ENCODE data around the gene DOP1A.

The DOP1A gene

DNA sequence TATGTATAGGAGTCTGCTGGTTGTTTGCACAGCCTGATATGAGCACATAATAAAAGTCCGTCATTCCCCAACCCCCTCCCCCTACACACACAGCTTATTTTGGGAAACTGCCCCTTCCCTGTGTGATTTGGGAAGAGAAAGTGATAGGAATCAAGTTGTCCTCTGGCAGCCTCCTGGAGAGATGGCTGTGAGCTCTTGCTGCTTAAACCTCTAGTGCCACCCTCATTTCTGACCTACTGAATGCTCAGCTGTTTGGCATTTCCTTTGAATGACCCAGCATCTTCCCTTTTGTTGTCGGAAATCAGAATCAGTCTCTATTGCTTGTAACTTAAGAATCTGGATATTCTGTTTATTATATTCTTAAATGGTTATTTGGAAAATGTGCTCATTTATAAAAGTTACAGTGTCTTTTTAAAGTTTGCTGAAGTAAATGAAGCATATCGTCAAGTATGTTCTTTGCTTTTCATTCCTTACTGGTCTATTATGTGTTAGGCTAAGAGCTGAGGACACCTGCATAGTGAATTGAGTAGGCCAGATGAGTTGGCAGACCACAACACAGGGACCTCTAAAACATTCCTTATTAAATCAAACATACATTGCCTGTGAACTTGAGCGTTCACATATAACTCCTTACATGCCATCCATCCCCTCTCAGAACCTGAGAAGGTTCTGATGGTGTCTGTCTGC lies 131.2 kb downstream of the DOP1A start:
- Histone ChIP-seq H3K4me3 (ENCODE audit: extremely low read depth, insufficient read depth, low read length, poor library complexity, severe bottlenecking) (no peak overlapping the region), H3K4me1 (ENCODE audit: control insufficient read depth, insufficient read depth, low read length, poor library complexity, severe bottlenecking) (no peaks in the 10 kb centered on the region), H3K9me3 (ENCODE audit: control insufficient read depth, low read length) (no peaks in the 10 kb centered on the region), H3K36me3 (ENCODE audit: control insufficient read depth, insufficient read depth, low read length) (peaks cover 31% of the 10 kb centered on the region), H3K27ac (ENCODE audit: low read depth, low read length, severe bottlenecking) (no peak overlapping the region)
- 100% methylated on average over 1 to 2 of the region's 4 CpGs for WGBS, 2 experiments (ENCODE audit: insufficient coverage in 2 of 2)

DNA sequence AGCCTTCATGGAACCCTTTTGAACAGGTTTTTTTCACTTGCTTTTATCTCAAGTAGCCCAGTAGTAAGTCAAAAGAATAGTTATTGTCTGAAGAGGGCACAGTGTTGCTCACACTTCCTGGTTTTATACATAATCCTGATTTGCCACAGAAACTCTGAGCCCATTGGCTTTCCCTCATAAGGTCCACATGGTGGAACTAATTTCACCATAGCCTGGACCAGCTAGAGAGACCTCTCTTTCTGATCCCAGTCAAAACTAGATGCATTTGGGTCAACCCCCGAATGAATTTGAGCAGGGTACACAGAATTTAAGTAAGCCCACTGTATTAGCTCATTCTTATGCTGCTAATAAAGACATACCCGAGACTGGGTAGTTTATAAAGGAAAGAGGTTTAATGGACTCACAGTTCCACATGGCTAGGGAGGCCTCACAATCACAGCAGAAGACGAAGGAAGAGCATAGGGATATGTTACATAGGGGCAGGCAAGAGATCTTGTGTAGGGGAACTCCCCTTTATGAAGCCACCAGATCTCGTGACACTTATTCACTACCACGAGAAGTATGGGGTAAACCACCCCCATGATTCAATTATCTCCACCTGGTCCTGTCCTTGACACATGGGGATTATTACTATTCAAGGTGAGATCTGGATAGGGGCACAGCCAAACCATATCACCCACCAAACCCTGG lies 131.8 kb downstream of the DOP1A start:
- H3K27ac ChIP-seq (ENCODE audit: low read depth, low read length, severe bottlenecking): no peak overlapping the region
- peaks cover 31% of the 10 kb centered on the region for H3K36me3 ChIP-seq (ENCODE audit: control insufficient read depth, insufficient read depth, low read length)
- H3K4me3 ChIP-seq (ENCODE audit: extremely low read depth, insufficient read depth, low read length, poor library complexity, severe bottlenecking): no peak overlapping the region
- H3K9me3 ChIP-seq (ENCODE audit: control insufficient read depth, low read length): no peaks in the 10 kb centered on the region
- 82 to 90% methylated on average over 2 of the region's 5 CpGs for WGBS, 2 experiments (ENCODE audit: insufficient coverage in 2 of 2)
- H3K4me1 ChIP-seq (ENCODE audit: control insufficient read depth, insufficient read depth, low read length, poor library complexity, severe bottlenecking): no peaks in the 10 kb centered on the region

DNA sequence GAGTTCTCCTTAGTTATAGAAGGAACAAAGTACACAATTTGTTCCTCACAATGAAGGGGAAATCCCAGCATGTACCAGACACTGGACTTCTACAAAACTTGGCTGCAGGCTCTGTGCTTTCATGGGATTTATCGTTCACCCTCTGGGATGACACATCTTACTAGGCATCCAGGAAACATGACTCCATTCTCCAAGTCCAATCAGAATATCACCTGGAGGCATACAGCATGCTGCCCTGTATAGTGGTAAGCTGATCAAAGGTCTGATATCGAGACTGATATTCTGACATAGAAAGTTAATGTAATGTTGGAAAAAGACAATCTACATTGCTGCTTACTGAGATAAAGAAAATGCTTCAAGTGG lies 132.4 kb downstream of the DOP1A start:
- Histone ChIP-seq H3K36me3 (ENCODE audit: control insufficient read depth, insufficient read depth, low read length) (peaks cover 31% of the 10 kb centered on the region), H3K27ac (ENCODE audit: low read depth, low read length, severe bottlenecking) (no peak overlapping the region), H3K4me1 (ENCODE audit: control insufficient read depth, insufficient read depth, low read length, poor library complexity, severe bottlenecking) (no peaks in the 10 kb centered on the region), H3K4me3 (ENCODE audit: extremely low read depth, insufficient read depth, low read length, poor library complexity, severe bottlenecking) (no peak overlapping the region), H3K9me3 (ENCODE audit: control insufficient read depth, low read length) (no peaks in the 10 kb centered on the region)
- 81 to 100% methylated on average over 1 to 2 of the region's 2 CpGs for WGBS, 2 experiments (ENCODE audit: insufficient coverage in 2 of 2)

DNA sequence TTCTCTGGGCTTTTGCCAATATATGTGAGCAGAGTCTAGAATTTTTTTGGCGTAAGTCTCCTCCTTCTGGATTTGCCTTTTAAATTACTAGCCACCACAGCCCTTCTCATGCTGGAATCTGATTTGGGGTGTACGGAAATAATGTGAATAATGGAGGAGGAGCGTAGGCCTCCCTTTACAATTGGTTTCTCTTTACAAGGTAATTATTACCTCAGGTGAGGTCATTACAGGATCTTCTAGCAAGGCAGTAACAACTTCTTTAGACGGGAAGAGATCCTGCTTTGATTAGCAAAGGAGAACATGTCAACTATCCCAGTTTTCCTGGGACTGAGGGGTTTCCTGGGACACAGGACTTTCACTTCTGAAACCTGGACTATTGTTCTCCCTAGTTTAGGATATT lies 134.6 kb downstream of the DOP1A start:
- peaks cover 9% of the 10 kb centered on the region for H3K36me3 ChIP-seq (ENCODE audit: control insufficient read depth, insufficient read depth, low read length)
- H3K4me3 ChIP-seq (ENCODE audit: extremely low read depth, insufficient read depth, low read length, poor library complexity, severe bottlenecking): no peak overlapping the region
- H3K9me3 ChIP-seq (ENCODE audit: control insufficient read depth, low read length): no peaks in the 10 kb centered on the region
- H3K4me1 ChIP-seq (ENCODE audit: control insufficient read depth, insufficient read depth, low read length, poor library complexity, severe bottlenecking): no peaks in the 10 kb centered on the region
- no peak overlapping the region for H3K27ac ChIP-seq (ENCODE audit: low read depth, low read length, severe bottlenecking)
- WGBS, 2 experiments (ENCODE audit: insufficient coverage in 2 of 2): 100% methylated on average over 1 to 2 of the region's 4 CpGs

DNA sequence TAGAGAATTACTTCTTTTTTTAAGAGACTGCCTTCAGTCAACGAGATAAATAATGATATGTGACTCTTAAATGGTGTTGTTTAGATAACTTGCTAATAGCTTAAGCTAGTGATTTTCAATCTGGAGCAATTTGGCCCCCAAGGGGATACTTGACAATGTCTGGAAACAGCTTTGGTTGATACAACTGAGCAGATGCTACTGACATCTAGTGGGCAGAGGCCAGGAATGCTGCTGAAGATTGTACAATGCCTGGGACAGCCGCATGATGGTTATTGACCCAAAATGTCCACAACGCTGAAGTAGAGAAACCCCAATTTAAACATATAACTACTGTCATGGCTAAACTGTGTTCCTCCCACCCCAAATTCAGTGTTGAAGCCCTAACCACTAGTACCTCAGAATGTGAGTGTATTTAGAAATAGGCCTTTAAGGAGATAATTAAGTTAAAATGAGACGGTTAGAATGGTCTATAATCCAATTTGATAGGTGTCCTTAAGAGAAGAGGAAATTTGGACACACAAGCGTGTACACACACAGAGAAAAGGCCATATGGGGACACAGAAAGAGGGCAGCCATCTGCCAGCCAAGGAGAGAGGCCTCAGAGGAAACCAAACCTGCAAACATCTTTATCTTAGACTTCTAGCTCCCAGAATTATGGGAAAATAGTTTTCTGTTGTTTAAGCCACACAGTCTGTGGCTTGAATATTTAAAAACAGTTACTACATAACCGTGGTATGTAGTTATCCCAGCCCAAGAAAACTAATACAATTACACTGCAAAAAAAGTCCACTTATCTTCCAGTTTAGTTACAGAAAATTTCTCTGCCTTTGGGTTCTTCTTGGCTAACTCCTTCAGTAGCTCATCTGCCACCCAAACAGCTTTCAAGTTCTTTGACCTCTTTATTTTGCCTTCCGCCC lies 147.9 kb downstream of the DOP1A start:
- no peak overlapping the region for H3K27ac ChIP-seq (ENCODE audit: low read depth, low read length, severe bottlenecking)

DNA sequence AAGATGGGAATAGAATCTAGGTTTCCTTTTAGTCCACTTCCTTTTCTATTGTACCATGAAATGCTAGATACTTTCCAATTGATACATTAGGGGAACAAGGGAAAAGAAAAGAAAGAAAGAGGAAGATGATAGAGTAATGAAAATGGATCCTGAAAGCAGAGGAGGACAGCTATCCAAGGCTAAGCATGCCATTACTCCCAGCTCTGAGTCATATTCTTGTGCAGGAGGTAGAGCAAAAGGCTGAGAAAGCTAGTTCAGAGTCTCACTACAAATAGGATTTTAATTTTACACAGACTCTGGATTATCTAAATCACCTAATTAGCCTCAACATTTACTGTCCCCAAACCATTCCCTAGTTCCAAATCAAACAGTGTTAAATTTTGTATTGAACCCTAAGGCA lies 149.3 kb downstream of the DOP1A start:
- Histone ChIP-seq H3K9me3 (ENCODE audit: control insufficient read depth, low read length) (no peaks in the 10 kb centered on the region), H3K27ac (ENCODE audit: low read depth, low read length, severe bottlenecking) (no peak overlapping the region), H3K36me3 (ENCODE audit: control insufficient read depth, insufficient read depth, low read length) (no peaks in the 10 kb centered on the region), H3K4me1 (ENCODE audit: control insufficient read depth, insufficient read depth, low read length, poor library complexity, severe bottlenecking) (peaks cover 12% of the 10 kb centered on the region), H3K4me3 (ENCODE audit: extremely low read depth, insufficient read depth, low read length, poor library complexity, severe bottlenecking) (no peak overlapping the region)

More for the DNA sequence above, 147.9 kb downstream of the DOP1A start:
- WGBS, 2 experiments (ENCODE audit: insufficient coverage in 2 of 2): 55 to 84% methylated on average over 4 of the region's 7 CpGs
- no peak overlapping the region for H3K4me3 ChIP-seq (ENCODE audit: extremely low read depth, insufficient read depth, low read length, poor library complexity, severe bottlenecking)
- peaks cover 5% of the 10 kb centered on the region for H3K4me1 ChIP-seq (ENCODE audit: control insufficient read depth, insufficient read depth, low read length, poor library complexity, severe bottlenecking)
- peaks cover 3% of the 10 kb centered on the region for H3K36me3 ChIP-seq (ENCODE audit: control insufficient read depth, insufficient read depth, low read length)
- no peaks in the 10 kb centered on the region for H3K9me3 ChIP-seq (ENCODE audit: control insufficient read depth, low read length)

Measured in mesodermal cell (in vitro differentiated cells).